HG03575 (cell line): ENCODE results near the gene SEBOX.

Experiments
- ATAC-seq: cut with Tn5 transposase; IDR thresholded peaks from one replicate; pipeline ENCODE4 v1.9.1; 2021; ENCODE audit not compliant: unreplicated experiment, insufficient number of reproducible peaks, low FRiP score; ENCODE audit errors: extremely low read depth

Gene SEBOX

DNA sequence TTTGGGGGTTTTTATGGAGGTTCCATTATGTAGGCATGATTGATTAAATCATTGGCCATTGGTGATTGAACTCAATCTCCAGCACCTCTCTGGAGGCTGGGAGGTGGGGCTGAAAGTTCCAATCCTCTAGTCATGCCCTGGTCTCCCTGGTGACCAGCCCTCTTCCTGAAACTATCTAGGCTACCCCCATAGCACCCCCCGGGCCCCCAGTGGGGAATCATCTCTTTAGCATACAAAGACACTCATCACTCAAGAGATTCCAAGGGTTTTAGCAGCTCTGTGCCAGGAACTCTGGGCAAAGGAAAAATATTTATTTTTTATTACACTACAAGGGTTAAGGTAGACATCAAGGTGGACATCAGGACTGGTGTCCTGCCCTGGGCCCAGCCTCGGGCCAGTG, 30.4 kb upstream of the SEBOX start:
- ATAC-seq, result no peak

DNA sequence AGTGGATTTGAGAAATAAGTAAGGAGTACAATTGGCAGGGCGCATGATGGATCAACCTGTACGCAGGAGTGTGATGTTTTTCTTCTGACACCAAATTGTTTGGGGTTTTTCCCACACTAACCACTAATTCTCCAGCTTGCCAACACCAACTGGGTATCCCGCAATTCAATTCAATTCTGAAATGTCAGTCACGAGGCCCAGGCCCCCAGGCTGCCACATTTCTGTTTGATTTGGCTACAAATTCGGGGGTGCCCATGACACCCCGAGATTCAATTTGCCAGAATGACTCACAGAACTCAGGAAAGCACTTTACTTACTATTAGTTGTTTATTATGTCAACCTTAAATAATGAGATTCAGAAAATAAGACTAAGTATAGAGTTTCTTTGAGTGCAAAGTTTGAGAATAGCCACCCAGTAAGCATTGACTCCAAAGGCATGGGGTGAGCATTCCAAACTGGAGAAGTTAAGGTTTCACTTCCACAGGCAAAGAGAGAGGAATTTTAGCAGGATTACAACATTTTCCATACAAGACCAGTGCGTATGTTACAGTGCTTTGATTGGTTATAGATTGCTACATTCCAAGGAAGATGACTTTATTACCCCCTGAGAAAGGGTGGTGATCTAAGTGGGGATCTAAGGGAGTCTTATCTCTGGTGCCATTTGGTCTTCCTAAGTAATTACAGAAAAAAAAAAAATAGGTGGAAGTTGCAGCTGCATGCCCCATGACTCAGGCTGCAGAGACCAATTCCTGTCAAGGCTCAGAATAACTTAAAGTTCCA, 29.5 kb upstream of the SEBOX start:
- ATAC-seq, result no peak

DNA sequence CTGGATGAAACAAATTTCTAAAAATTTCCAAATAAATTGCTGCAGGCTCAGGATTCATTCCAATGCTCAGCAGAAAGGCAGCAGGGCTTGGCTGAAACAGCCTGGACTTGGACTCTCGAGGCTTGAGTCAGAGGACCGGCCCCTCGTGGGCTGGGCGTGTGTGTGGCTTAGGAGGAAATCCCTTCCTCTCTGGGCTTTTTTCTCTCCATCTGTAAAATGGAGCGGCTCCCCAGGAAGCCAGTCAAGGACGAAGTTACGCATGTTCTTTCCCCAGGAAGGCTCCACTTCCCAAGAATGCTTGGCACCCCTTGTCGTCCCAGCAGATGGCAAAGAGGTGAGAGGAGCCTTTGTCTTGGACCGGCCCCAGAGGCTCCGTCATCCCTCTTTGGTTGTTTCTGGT, 27.5 kb upstream of the SEBOX start:
- ATAC-seq, result no peak

DNA sequence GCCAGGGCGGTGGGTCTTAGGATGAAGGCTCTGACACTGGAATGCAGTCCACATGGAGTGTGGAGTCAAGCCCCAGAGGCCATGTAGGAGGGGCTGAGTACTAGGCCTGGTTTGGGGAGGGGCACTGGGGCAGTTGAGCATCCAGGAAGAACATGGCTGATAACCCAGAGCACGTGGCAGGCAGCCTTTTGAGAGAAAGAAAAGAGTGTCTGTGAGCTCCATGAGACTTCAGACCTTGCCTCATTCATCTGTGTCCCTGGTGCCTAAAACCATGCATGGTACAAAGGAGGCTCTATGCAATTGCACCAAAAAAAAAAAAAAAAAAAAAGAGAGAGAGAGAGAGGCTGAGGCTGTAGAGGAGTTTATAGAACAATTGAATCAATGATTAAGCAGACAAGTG, 26.4 kb upstream of the SEBOX start:
- no peak for ATAC-seq

DNA sequence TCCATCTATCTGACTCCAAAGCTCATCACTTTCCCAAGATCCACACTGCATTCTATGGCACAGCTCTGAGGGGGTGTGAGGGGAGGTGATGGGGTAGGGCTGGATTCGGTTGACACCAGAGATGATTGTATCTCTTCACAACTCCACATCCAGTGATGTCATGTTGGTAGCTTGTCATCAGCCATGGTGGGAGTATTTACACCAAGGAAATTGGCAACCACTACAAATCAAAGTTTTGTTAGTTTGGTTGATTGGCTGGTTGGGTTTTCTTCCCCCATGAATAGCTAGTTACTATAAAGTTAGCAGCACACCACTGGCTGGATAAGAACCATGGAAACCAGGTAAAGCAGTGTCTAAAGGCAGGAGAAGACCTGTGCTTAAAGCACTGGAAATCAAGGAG, 26.0 kb upstream of the SEBOX start:
- no peak for ATAC-seq

DNA sequence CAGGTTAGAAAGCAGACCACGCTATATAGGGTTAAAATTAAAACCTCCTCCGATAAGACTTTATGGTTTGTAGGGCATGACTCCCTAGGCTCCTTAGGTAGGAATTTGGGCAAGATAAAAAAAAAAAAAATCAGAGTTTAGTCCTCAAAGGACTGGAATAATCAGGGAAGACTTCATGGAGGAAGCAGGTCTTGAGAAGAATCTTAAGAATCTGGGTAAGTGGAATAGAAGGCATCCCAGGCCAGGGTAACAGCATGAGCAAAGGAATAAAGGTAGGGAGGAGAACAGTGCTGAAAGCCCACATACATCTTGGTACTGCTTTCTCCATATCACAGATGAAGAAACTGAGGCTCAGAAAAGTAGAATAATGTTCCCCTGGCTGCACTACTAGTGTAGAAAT, 25.6 kb upstream of the SEBOX start:
- no peak for ATAC-seq

DNA sequence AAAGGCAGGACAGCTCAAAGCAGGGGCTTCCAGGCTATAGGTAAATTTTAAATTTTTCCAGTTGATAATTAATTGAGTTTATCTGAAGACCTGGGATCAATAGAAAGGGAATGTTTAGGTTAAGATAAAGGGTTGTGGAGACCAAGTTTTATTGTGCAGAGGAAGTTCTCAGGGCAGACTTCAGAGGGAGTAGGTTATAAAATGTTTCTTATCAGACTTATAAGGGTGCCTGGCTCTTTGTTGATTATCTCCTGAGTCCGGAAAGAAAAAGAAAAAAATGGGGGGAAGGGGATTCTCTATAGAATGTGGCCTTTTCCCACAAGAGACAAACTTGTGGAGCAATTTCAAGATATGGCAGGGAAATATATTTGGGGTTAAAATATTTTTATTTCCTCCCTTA, 25.1 kb upstream of the SEBOX start:
- no peak for ATAC-seq

DNA sequence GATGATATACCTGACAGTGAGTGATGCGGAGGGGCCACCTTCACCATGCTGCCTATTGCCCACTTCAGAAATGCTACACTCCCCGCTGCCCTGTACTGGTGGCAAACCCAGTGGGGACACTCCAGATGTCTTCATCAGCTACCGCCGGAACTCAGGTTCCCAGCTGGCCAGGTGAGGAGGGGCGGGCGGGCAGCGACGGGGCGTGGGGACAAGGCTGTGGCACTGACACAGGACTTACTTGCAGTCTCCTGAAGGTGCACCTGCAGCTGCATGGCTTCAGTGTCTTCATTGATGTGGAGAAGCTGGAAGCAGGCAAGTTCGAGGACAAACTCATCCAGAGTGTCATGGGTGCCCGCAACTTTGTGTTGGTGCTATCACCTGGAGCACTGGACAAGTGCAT, 23.1 kb upstream of the SEBOX start:
- ATAC-seq, result no peak

DNA sequence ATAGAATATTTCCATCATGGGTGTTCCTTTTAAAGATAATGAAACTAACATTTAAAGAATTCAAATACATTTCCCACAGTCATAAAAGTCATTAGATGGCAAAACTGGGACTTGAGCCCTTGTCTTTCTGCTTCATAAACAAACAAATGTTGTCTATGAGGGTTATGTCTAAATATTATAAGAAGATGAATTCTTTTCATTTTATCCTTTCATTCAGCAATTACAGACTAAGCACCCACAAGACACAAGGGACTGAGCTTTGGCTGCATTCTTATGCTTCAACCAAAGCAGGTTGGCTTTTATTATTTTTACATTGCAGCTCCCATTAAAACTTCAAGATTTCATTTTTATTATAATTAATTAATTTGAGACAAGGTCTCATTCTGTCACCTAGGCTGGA, 21.4 kb upstream of the SEBOX start:
- no peak for ATAC-seq

DNA sequence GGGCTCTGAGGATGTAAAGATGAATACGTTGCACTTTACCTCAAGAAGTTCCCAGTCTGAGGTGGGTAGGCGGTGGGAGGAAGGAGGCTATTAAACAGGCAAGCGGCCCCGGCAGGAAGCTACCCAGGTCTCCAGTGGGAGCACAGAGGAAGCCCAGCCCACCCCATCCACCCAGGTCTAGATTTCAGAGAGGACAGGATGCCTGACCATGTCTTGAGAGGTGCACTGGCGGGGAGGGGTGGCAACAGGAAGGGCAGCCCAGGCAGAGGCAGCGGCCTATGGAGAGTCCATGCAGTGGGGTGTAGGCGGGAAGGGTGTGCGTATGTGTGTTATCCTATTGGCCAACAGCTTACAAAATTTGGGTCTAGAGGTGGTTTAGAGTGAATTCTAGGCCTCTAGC, 20.4 kb upstream of the SEBOX start:
- ATAC-seq, result no peak

DNA sequence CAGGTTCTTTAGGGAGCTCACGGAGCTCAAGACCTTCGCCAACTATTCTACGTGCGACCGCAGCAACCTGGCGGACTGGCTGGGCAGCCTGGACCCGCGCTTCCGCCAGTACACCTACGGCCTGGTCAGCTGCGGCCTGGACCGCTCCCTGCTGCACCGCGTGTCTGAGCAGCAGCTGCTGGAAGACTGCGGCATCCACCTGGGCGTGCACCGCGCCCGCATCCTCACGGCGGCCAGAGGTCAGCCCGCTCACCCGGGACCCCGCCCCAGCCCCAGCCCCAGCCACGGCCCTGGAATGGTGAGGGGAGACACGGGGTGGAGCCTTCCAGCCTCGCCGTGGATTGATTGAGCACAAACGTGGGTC, 20.0 kb upstream of the SEBOX start:
- ATAC-seq, result no peak

DNA sequence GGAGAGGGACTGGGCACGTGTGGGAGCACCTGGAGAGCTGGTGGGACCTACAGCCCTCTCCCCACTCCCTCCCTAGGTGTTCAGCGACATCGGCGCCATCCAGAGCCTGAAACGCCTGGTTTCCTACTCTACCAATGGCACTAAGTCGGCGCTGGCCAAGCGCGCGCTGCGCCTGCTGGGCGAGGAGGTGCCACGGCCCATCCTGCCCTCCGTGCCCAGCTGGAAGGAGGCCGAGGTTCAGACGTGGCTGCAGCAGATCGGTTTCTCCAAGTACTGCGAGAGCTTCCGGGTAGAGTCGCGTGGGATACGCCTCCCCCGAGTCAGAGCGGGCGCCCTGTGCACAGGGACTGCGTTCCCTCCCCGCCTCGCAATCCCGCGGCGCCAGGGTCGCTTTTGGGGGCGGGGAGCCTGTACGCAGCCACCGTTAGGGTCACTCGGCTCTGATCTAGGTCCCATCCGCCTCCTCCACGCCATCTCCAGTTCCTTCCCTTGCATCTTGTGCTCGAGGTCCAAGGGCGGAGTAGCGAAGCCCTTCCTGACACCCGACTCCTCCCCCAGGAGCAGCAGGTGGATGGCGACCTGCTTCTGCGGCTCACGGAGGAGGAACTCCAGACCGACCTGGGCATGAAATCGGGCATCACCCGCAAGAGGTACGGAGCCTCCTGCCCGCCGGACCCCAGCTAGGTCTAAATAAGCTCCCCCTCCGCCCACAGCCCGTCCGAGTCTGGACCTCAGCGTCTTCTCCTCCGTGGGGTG, 19.5 kb upstream of the SEBOX start:
- no peak for ATAC-seq

DNA sequence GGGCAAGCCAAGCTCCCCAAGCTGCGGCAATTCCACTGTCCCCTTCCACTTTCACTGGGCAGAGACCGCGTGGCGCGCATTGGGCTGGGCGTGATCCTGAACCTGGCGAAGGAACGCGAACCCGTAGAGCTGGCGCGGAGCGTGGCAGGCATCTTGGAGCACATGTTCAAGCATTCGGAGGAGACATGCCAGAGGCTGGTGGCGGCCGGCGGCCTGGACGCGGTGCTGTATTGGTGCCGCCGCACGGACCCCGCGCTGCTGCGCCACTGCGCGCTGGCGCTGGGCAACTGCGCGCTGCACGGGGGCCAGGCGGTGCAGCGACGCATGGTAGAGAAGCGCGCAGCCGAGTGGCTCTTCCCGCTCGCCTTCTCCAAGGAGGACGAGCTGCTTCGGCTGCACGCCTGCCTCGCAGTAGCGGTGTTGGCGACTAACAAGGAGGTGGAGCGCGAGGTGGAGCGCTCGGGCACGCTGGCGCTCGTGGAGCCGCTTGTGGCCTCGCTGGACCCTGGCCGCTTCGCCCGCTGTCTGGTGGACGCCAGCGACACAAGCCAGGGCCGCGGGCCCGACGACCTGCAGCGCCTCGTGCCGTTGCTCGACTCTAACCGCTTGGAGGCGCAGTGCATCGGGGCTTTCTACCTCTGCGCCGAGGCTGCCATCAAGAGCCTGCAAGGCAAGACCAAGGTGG, 16.3 kb upstream of the SEBOX start:
- no peak for ATAC-seq

DNA sequence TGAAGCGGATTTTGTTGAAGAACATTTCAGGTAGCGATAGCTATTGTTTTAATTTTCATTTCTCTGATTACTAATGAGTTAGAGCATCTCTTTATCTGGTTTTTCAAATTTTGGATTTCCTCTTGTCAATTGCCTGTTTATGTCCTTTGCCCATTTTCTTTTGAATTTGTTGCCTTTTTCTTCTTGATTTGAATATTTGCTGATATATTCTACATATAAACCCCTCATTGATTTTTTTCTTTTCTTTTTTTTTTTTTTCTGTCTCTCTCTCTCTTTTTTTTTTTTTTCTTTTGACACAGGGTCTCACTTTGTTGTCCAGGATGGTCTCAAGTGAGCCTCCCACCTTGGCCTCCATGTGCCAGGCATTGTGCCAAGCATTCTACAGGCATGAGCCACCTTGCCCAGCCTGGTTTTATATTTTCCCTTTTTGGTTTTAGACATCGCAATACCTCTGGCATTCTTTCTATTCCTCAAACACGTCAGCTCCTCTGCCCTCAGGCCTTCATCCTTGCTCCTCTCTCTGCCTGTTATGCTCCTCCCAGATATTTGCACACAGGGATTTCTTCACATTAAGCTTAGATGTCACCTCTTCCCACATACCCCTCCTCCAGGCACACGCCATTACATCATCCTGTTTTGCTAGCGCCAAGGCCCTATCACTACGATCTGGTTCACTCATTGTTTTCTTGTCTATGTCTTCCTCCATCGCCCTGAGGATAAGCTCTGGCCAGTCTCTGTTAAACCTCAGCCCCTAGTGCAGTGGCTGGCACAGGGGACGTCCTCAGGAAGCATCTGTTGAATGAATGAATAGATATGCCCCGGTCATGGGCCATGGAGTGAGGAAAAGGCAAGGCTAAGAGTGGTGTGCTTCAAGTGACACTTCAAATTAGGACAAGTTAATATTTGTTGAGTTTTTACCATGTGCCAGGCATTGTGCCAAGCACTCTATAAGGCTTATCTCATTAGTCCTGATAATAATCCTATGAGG, 15.1 kb upstream of the SEBOX start:
- no peak for ATAC-seq

DNA sequence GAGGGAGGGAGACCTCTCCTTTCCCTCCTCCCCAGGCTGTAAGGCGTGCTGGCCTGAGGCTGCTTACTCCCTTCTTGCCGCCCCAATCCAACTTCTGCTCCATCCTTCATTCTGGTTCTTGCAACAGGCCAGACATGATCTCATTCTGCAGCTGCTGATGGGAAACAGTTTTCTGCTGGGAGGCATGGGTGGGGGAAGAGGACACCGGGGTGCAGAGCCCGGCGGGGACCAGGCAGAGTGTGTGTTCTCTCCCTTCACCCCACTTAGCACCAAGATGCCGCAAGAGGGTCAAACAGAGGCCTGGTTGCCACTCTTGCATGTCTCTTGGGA, 7.9 kb upstream of the SEBOX start:
- ATAC-seq, result no peak

DNA sequence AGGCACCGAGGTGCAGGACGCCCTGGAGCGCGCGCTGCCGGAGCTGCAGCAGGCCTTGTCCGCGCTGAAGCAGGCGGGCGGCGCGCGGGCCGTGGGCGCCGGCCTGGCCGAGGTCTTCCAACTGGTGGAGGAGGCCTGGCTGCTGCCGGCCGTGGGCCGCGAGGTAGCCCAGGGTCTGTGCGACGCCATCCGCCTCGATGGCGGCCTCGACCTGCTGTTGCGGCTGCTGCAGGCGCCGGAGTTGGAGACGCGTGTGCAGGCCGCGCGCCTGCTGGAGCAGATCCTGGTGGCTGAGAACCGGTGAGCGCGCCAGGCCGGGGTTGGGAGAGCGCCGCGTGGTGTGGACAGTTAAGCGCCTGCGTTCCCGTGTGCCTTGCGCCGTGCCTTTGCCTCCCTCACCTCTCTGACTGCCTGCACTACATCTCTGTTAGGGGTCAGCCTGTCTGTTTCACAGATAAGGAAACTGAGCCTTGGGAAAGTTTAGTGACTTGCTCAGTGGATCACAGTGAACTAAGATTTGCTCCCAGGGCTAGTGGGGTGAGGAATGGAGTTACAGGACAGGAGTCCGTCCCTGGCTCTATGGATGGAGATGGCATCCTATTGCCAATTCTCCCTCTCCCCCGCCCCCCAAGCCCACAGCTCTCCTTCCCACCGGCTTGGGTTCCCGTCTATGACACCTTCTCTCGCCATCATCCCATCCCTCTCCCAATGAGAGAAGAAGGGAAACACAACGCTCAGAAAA, 7.4 kb upstream of the SEBOX start:
- no peak for ATAC-seq

DNA sequence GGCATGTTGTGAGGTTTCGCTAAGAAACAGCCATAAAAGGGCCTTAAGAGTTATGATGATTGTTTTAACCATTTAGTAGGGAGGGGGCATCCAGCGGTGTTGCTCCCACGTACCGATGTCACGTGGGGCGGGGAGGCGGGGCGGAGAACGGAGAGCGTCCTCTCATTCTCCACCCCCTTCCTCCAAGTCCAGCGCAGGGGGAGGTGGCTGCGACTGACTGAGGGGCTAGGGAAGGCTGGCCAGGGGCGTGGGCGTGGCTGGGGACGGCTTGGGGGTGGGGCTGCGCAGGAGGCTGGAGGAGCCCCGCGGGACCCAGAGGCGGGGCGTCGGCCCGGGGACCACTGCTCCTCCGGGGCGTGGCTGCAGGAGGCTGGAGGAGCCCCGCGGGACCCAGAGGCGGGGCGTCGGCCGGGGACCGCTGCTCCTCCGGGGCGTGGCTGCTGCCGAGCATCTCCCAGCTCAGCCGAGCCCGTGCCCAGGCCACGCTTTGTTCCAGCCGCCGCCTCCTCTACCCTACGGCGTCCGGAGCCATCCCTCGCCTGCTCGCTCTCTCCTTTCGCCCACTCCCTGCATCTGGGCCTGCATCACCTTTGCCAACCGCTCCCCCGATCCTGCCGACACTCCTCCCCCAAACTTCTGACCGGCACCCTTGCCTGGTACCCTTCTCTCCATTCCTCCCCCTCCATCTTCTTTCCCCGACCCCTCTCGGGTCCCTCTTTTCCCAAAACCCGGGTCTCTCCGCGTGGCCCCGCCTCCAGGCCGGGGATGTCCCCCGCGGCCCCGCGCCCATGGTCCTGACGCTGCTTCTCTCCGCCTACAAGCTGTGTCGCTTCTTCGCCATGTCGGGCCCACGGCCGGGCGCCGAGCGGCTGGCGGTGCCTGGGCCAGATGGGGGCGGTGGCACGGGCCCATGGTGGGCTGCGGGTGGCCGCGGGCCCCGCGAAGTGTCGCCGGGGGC, 6.5 kb upstream of the SEBOX start, which contains the start of gene SARM1:
Gene SARM1, plus strand, starts transcription at position 450 of the 958 bp plus-strand sequence. Its CDS starts 339 bp downstream, at position 789.
- ATAC-seq, result no peak
